ENCODE results near the gene BRD4. TPM values are rescaled to one million over a fixed set of nuclear protein-coding genes. Genes with fewer than 3 reads are reported as not detected.

Gene BRD4
- polyA plus RNA-seq, 3 donors = 3.7 to 19.2 (median 4.2) TPM

DNA sequence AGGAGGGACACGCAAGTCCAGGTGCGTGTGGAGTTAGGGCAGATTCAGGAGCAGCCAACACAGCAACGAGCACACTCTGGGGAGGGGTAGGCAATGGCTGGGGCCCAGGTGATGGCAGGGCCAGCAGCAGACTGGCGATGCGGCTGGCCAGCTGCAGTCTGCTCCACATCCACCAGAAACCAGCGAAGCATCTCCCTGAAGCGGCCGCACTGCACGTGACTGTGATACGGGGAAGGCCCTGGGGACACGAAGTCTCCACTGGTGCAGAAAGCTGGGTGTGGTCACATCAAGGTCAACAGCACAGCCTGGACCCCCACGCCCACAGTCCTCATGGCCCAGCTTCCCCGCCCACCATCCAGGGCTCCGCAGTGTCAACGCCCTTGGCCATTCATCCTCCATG lies 78.8 kb downstream of the BRD4 start:
- WGBS (ENCODE audit: insufficient coverage) = 99% methylated on average over 15 of the region's 15 CpGs
- no peak overlapping the region for H3K4me3 Mint-ChIP-seq

DNA sequence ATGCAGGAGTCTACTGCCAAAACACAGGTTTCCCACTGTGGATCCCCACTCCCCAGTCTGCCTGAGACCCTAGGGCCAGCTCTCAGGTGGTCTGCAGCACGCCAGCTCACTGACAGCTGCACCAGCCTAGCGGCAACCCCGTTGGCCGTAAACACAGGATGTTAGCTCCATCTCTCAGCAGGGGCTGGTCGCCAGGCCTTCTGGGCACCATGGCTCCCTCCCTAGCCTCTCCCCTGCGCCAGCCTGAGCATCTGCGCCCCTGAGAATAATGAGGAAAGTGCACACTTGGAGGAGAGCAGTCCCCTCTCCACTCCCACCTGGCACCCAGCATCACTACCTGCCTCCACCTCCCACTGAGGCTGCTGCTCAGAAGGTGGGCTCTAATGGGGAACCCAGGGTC lies 79.3 kb downstream of the BRD4 start:
- DNase-seq = no peak
- Histone ChIP-seq H3K27me3 (ENCODE audit: control insufficient read depth in 2 of 2, insufficient read depth in 2 of 2, low read length in 2 of 2) (no peaks in the 10 kb centered on the region), H3K27ac (ENCODE audit: low read depth in 1 of 2, low read length in 2 of 2) (no peak overlapping the region), H3K36me3 (replicated peaks in 1 of 2; ENCODE audit: control insufficient read depth in 1 of 2, insufficient read depth in 2 of 2, low read length in 2 of 2) (peaks cover 97 to 99% of the 10 kb centered on the region in 2 donors), H3K4me1 (ENCODE audit: control insufficient read depth in 1 of 2, insufficient read depth in 2 of 2, low read length in 2 of 2) (no peaks in the 10 kb centered on the region), H3K9me3 (replicated peaks in 1 of 2; ENCODE audit: control insufficient read depth in 1 of 2, insufficient read depth in 1 of 2, low read length in 2 of 2) (no peaks in the 10 kb centered on the region), H3K79me2 (ENCODE audit: insufficient read depth, low read length) (peaks cover 24% of the 10 kb centered on the region), H3K4me3 (replicated peaks in 1 of 3; ENCODE audit: low read depth in 2 of 3, low read length in 3 of 3) (no peak overlapping the region), H2AFZ (ENCODE audit: insufficient read depth, low read depth, low read length, poor library complexity, severe bottlenecking) (no peak overlapping the region), H3K4me2 (replicated peaks; ENCODE audit: extremely low read depth, low read length, poor library complexity, severe bottlenecking) (no peak overlapping the region), H3K9ac (ENCODE audit: insufficient read depth, low read length, poor library complexity, severe bottlenecking) (no peak overlapping the region), H4K20me1 (ENCODE audit: insufficient read depth, low read length) (peaks cover 100% of the 10 kb centered on the region)
- WGBS (ENCODE audit: insufficient coverage) = 87% methylated on average over 3 of the region's 7 CpGs
- Mint-ChIP-seq H3K4me3 (no peak overlapping the region), H3K36me3 (peaks cover 83 to 96% of the 10 kb centered on the region in 2 donors), H3K9me3 (peaks cover 0 to 2% (median 0%) of the 10 kb centered on the region in 7 donors), H3K27me3 (ENCODE audit: low read depth in 3 of 3) (no peaks in the 10 kb centered on the region), H3K27ac (peak overlapping the region in 2 of 7 donors; percentile 6 to 31), H3K4me1 (no peaks in the 10 kb centered on the region)
- intact Hi-C loops (cut with micrococcal nuclease) = loop anchor here in 1 of 2 donors (5.0 kb wide), 1 partner anchor 76 kb away; no protein-coding TSS in a partner anchor
- TF ChIP-seq, protein P1, sequence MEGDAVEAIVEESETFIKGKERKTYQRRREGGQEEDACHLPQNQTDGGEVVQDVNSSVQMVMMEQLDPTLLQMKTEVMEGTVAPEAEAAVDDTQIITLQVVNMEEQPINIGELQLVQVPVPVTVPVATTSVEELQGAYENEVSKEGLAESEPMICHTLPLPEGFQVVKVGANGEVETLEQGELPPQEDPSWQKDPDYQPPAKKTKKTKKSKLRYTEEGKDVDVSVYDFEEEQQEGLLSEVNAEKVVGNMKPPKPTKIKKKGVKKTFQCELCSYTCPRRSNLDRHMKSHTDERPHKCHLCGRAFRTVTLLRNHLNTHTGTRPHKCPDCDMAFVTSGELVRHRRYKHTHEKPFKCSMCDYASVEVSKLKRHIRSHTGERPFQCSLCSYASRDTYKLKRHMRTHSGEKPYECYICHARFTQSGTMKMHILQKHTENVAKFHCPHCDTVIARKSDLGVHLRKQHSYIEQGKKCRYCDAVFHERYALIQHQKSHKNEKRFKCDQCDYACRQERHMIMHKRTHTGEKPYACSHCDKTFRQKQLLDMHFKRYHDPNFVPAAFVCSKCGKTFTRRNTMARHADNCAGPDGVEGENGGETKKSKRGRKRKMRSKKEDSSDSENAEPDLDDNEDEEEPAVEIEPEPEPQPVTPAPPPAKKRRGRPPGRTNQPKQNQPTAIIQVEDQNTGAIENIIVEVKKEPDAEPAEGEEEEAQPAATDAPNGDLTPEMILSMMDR (IDR thresholded peaks at IDR 0.05) = no peak

More for the DNA sequence above, 78.8 kb downstream of the BRD4 start:
- Histone ChIP-seq H3K27ac (ENCODE audit: low read depth in 1 of 2, low read length in 2 of 2) (no peak overlapping the region), H3K79me2 (ENCODE audit: insufficient read depth, low read length) (peaks cover 24% of the 10 kb centered on the region), H3K4me2 (replicated peaks; ENCODE audit: extremely low read depth, low read length, poor library complexity, severe bottlenecking) (no peak overlapping the region), H3K9ac (ENCODE audit: insufficient read depth, low read length, poor library complexity, severe bottlenecking) (no peak overlapping the region), H3K4me3 (replicated peaks in 1 of 3; ENCODE audit: low read depth in 2 of 3, low read length in 3 of 3) (no peak overlapping the region), H4K20me1 (ENCODE audit: insufficient read depth, low read length) (peaks cover 100% of the 10 kb centered on the region), H3K36me3 (replicated peaks in 1 of 2; ENCODE audit: control insufficient read depth in 1 of 2, insufficient read depth in 2 of 2, low read length in 2 of 2) (peaks cover 96 to 99% of the 10 kb centered on the region in 2 donors), H2AFZ (ENCODE audit: insufficient read depth, low read depth, low read length, poor library complexity, severe bottlenecking) (no peak overlapping the region), H3K4me1 (ENCODE audit: control insufficient read depth in 1 of 2, insufficient read depth in 2 of 2, low read length in 2 of 2) (no peaks in the 10 kb centered on the region), H3K27me3 (ENCODE audit: control insufficient read depth in 2 of 2, insufficient read depth in 2 of 2, low read length in 2 of 2) (no peaks in the 10 kb centered on the region), H3K9me3 (replicated peaks in 1 of 2; ENCODE audit: control insufficient read depth in 1 of 2, insufficient read depth in 1 of 2, low read length in 2 of 2) (no peaks in the 10 kb centered on the region)
- Mint-ChIP-seq H3K9me3 (peaks cover 0 to 2% (median 0%) of the 10 kb centered on the region in 7 donors), H3K4me1 (no peaks in the 10 kb centered on the region), H3K27ac (peak overlapping the region in 3 of 7 donors; percentile 14 to 65 (median 31)), H3K36me3 (peaks cover 82 to 96% of the 10 kb centered on the region in 2 donors), H3K27me3 (ENCODE audit: low read depth in 3 of 3) (no peaks in the 10 kb centered on the region)
- intact Hi-C loops (cut with micrococcal nuclease) = loop anchor here in 1 of 2 donors (5.0 kb wide), 1 partner anchor 76 kb away; no protein-coding TSS in a partner anchor
- TF ChIP-seq, protein P1 (IDR thresholded peaks at IDR 0.05) = no peak
- no peak for DNase-seq
